ENCODE measurements around the gene ZBTB8B. TPM values are rescaled to one million over a fixed set of nuclear protein-coding genes. Genes with fewer than 3 reads are reported as not detected.

The ZBTB8B gene
- total and polyA plus RNA-seq, 10 of the 15 experiments (the other 5 are each of a cell fraction or from before 2014, with no cell fraction given), result under 0.01 to 0.04 (median 0.01) TPM; not detected in 4

- TF ChIP-seq NFYA (IDR thresholded peaks at IDR 0.05; ENCODE audit: borderline replicate concordance, low read depth, low read length), result no peak
- TF ChIP-seq, protein P1, sequence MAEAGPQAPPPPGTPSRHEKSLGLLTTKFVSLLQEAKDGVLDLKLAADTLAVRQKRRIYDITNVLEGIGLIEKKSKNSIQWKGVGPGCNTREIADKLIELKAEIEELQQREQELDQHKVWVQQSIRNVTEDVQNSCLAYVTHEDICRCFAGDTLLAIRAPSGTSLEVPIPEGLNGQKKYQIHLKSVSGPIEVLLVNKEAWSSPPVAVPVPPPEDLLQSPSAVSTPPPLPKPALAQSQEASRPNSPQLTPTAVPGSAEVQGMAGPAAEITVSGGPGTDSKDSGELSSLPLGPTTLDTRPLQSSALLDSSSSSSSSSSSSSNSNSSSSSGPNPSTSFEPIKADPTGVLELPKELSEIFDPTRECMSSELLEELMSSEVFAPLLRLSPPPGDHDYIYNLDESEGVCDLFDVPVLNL (IDR thresholded peaks at IDR 0.05; ENCODE audit: low read depth, low read length), result no peak
- TF ChIP-seq CBFB (IDR thresholded peaks at IDR 0.05; ENCODE audit: low read depth), result no peak
- no peak for TF ChIP-seq POU2F2 (IDR thresholded peaks at IDR 0.05; ENCODE audit: borderline replicate concordance, low read depth, low read length)
- TF ChIP-seq JUNB (IDR thresholded peaks at IDR 0.05), result no peak
- no peak for TF ChIP-seq FOS (IDR thresholded peaks at IDR 0.05; ENCODE audit: borderline replicate concordance, extremely low read depth, insufficient read length)
- no peak for TF ChIP-seq NFYB (IDR thresholded peaks at IDR 0.05; ENCODE audit: insufficient read depth, low read depth, low read length)
- TF ChIP-seq REST (IDR thresholded peaks at IDR 0.05; ENCODE audit: low read depth, low read length), result no peak
- TF ChIP-seq ATF2 (IDR thresholded peaks at IDR 0.05; ENCODE audit: low read length), result no peak
- no peak for TF ChIP-seq ATF7 (IDR thresholded peaks at IDR 0.05; ENCODE audit: low read depth)
Observed at GRCh38 chr1:32487182-32487581, 22.3 kb downstream of the ZBTB8B start (continued).
